SHP77 (cell line): ENCODE measurements around the gene FRMPD4.
"Not testable (repeated sequence)": the region's sequence is repeated elsewhere in the genome, so short reads cannot be mapped to it uniquely, and the experiment has no call there.

Experiments
- DNase-seq, 2 experiments: peaks; one replicate each; lab custom pipeline; 2025; lab: John Stamatoyannopoulos, UW

The FRMPD4 gene

DNA sequence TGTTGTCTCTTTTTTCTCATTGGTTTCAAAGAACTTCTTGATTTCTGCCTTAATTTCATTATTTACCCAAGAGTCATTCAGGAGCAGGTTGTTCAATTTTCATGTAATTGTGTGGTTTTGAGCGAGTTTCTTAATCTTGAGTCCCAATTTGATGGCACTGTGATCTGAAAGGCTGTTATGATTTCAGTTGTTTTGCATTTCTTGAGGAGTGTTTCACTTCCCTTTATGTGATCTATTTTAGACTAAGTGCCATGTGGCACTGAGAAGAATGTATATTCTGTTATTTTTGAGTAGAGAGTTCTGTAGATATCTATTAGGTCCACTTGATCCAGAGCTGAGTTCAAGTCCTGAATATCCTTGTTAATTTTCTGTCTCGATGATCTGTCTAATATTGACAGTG is 377.1 kb downstream of the FRMPD4 start:
- not testable (repeated sequence) for DNase-seq

GRCh38 chrX:12526306-12526705 is 388.0 kb downstream of the FRMPD4 start:
- no peak for DNase-seq

GRCh38 chrX:12538096-12538495 is 399.8 kb downstream of the FRMPD4 start:
- not testable (repeated sequence) for DNase-seq

DNA sequence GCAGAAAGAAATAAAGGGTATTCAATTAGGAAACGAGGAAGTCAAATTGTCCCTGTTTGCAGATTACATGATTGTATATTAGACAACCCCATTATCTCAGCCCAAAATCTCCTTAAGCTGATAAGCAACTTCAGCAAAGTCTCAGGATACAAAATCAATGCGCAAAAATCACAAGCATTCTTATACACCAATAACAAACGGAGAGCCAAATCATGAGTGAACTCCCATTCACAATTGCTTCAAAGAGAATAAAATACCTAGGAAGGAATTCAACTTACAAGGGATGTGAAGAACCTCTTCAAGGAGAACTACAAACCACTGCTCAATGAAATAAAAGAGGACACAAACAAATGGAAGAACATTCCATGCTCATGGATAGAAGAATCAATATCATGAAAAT is 404.0 kb downstream of the FRMPD4 start:
- not testable (repeated sequence) for DNase-seq

DNA sequence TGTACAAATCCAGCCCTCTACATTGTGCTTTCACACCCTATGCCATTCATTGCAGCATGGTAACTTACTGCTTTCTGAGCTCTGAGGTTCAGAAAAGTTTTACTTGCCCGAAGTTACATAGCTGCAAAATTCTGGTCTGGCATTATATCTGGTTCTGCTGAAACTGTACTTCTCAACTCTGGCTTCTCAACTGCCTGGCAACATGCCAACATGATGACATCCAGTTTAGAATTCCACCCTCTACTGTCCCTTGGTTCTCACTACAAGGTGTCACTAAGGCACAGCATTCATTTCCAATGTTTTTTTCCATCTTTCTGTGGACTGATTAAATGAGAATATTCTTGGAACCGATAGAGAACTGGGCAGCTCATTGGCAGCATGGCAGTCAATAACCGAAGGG is 410.1 kb downstream of the FRMPD4 start:
- DNase-seq: no peak

DNA sequence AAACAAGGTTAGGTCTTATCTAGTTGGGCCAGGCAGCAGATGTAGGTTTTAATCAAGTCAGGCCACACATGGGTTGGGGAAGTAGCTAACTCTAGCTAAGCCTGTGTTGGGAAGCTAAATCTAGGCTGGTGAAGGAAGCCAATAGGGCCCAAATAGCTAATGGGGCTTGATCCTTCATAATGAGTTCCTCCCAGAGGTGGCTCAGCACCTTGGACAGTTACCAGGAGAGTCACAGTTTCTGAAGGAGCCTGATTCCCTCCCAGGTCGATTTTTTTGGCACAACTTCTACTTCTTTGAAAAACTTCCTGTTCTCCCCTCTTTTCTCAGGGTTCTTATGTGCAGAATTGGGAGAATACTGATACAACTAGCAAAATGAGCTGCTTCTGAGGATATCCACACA is 410.5 kb downstream of the FRMPD4 start:
- DNase-seq: no peak

DNA sequence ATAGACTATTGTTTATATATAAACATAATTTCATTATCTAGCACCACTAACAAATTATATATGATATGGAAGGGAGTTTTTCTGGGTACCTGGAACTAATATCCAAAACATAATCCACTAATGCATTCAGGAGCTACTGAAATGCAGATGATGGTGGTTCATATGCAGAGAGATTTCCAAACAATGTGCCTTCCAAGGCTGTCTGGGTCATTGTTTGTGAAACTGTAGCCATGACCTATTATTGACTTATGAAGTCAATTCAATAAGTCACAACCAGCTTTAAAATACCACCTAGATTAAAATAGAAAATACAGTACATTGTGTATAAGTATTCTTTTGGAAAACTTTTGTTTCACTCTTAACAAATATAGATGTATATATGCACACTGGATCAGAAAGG is 415.9 kb downstream of the FRMPD4 start:
- no peak for DNase-seq

- no peak for DNase-seq
Measured at GRCh38 chrX:12563121-12563520, 424.8 kb downstream of the FRMPD4 start.

- DNase-seq: no peak
Measured at GRCh38 chrX:12564221-12564620, 425.9 kb downstream of the FRMPD4 start.

DNA sequence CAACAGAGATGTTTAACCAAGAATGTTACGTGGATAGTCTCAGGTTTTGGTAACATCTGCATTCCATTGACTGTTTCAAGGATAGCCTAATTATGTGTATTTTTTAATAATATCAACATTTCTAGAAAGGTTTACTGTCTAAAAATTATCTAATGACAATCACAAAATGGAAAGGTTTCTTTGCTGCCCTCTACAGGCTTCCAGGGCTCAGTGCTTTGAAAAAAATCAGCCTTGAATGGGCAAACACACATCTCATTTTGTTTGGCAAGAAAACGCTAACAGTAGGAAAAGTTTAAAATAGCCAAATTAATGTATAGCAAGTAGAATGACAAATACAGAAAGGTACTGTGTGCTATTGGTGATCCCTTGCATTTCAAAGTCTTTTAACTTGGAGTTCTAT is 429.6 kb downstream of the FRMPD4 start:
- no peak for DNase-seq

DNA sequence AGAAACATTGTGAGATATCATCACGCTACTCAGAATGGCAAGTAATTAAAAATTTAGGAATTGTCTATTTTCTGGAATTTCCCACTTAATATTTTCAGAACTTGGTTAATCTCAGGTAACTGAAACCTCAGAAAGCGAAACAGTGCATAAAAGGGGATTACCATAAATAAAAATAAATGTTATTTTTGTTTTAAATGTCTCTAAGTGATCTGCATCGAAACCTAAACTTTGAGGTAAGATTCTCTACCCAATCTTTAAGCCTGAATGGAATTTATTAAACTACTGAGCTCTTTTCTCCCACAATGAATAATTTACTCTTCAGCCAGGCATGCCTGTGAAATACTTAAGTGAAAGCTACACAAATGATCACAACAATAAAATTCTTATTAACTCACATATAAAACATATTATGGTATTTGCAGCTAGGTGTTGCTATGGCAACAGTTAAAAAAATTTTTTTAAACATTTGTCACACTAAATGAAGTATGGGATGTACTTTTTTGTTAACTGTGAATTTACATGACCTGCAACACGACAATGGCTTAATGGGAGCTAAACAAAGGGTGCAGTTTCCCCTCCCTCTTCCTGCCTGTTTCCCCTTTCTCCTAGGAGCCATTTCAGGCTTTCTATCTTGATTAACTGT is 432.7 kb downstream of the FRMPD4 start:
- no peak for DNase-seq

DNA sequence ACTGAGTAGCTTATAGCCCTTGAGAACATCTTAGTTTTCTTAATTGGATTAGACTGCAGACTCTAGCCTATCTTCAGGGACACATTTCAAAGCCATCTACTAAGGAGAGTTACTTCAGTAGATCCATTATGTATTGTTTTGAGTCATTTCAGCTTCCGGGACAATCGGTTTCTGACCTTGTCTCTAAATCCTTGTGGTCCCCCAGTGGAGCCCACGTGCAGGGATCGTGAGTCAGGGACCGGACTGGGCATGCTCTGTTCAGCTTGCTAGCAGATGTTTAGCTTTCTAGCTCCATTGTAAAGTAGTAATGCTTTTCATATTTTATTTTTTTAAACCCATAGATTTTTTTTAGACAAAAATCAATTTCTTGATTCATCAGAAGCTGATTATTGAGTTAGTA is 441.0 kb downstream of the FRMPD4 start:
- DNase-seq: no peak

DNA sequence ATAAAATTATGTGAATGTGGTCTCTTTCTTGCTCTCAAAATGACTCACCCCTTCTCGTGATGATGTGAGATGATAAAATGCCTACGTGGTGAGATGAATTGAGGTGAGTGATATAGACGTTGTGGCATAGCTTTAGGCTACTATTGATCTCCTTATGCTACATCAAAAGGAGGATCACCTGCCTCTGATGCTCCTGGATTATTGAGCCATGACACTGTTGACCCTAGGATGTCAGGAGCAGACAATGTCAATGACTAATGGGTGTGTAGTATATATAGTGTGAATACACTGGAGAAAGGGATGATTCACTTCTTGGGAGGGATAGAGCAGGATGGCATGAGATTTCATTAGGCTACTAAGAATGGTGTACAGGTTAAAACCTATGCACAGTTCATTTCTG is 442.3 kb downstream of the FRMPD4 start:
- no peak for DNase-seq

DNA sequence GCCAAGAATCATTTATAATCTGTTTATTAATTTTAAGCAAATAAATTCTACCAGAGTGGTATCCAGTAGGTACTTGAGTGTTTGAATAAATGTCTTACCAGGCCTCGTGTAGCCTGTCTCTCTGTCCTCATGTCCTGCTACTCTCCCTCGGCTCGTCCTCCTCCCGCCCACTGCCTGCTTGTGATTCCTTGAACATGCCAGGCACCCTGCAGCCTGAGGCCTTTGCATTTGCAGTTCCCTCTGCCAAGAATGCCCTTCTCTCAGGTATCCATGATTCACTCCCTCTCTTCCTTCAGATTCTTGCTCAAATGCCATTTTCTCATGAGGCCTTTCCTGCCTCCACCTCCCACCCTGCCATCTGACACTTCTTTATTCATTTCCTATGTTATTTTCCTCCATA is 443.3 kb downstream of the FRMPD4 start:
- DNase-seq: no peak

GRCh38 chrX:12582649-12583048 is 444.4 kb downstream of the FRMPD4 start:
- no peak for DNase-seq

- no peak for DNase-seq
Measured at GRCh38 chrX:12583543-12583942, 445.3 kb downstream of the FRMPD4 start.

- DNase-seq: no peak
Measured at GRCh38 chrX:12595720-12596119, 457.4 kb downstream of the FRMPD4 start.

- no peak for DNase-seq
Measured at GRCh38 chrX:12610079-12610478, 471.8 kb downstream of the FRMPD4 start.

DNA sequence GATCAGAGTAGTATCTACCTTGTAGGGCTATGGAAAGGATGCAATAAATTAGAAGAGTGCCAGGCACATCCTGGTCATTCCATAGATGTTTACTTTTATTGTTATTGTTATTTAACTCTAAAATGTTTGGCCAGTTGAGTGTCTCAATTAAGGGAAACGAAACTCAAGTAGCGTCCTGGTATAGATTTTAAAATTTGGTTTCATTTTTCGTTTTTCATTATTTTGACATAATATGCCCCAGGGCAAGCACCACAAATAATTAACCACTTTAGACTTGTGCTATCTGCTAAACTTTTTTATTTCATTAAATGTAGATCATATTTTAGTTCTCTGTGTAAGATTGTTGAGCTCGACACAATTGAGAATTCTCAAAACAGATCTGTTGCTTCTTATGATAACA is 473.2 kb downstream of the FRMPD4 start:
- no peak for DNase-seq

- DNase-seq: no peak
Measured at GRCh38 chrX:12614266-12614665, 476.0 kb downstream of the FRMPD4 start.

DNA sequence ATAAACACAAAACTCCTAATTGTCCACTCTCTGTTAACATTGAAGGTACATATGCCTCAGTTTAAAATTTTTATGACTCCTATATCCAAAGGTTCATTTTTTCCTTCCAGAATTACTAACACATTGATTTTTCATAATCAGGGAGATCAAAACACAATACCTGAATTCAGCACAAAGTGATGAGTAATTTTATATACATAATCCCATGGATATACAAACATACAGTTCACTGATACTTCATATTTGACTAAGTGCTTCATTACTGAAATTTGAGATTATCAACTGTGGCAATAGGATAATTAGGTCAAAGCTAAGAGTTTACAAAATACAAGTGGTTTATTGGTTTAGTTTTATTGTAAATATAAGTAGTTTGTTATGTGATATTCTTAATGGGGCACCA is 476.8 kb downstream of the FRMPD4 start:
- no peak for DNase-seq

DNA sequence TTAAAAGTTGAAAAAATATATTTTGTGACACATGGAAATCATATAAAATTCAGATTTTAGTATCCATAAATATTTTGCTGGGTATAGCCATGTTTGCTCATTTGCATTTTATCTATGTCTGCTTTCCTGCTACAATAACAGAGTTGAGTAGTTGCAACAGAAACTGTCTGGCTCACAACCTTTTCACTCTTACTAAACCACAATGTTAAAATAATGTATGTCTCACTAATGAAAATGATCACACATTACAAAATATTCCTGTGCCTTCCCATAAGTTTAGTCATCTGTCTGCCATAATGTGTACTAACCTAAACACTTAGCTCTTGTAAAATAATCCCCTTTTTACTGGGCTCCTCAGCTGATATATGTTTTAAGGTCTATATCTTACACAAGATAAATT is 479.0 kb downstream of the FRMPD4 start:
- DNase-seq: no peak

- DNase-seq: no peak
Measured at GRCh38 chrX:12647230-12647629, 509.0 kb downstream of the FRMPD4 start.

- DNase-seq: no peak
Measured at GRCh38 chrX:12648995-12649394, 510.7 kb downstream of the FRMPD4 start.

- DNase-seq: no peak
Measured at GRCh38 chrX:12657433-12657832, 519.2 kb downstream of the FRMPD4 start.
